Activated naive CD8-positive, alpha-beta T cell treated with anti-CD3 and anti-CD28 coated beads, Interleukin-2, amount 10 ng/mL, durations not matched to agents 7 days and 5 days (primary cell): Measurements from ENCODE around the gene CHST11. TPM values are rescaled to one million over a fixed set of nuclear protein-coding genes. Genes with fewer than 3 reads are reported as not detected.
A peak's percentile ranks its signal among the peaks of the same experiment; 100 is the strongest.

Source experiments
- ATAC-seq: fragments of 150-1000 bp; cut with Tn5 transposase; one replicate; pipeline ENCODE4 v1.10.0; 2021; ENCODE audit warnings: low read depth, moderate library complexity
- POLR2A ChIA-PET: fragments of 350-600 bp; sonication (Branson Sonifier 250); formaldehyde crosslinking; loops from one replicate; lab custom pipeline; 2021; ENCODE audit warnings: antibody characterized with exemption; lab: Charles Lee
- DNase-seq: peaks from one replicate; pipeline ENCODE4 v3.0.0; 2021
- H3K27ac Mint-ChIP-seq: one replicate; pipeline ENCODE4 v1.8.0; 2022; ENCODE audit warnings: mild to moderate bottlenecking, mixed read lengths
- H3K27me3 Mint-ChIP-seq: one replicate; pipeline ENCODE4 v1.8.0; 2022; ENCODE audit warnings: mild to moderate bottlenecking, moderate library complexity, mixed read lengths
- H3K36me3 Mint-ChIP-seq: one replicate; pipeline ENCODE4 v1.8.0; 2021; ENCODE audit warnings: mild to moderate bottlenecking, mixed read lengths
- H3K4me1 Mint-ChIP-seq: one replicate; pipeline ENCODE4 v1.8.0; 2021; ENCODE audit warnings: mixed read lengths
- H3K4me3 Mint-ChIP-seq: one replicate; pipeline ENCODE4 v1.8.0; 2022; ENCODE audit warnings: mild to moderate bottlenecking, moderate library complexity, mixed read lengths
- H3K9me3 Mint-ChIP-seq: one replicate; pipeline ENCODE4 v1.8.0; 2021; ENCODE audit warnings: mixed read lengths
- total RNA-seq, 2 experiments: library from RNA; stranded (reverse); gene quantifications; one replicate each; pipeline ENCODE4 v1.2.3, GENCODE V29; 2021

Gene CHST11
- total RNA-seq, 2 experiments from 2014 or later = 64.9 to 72.9 TPM

DNA sequence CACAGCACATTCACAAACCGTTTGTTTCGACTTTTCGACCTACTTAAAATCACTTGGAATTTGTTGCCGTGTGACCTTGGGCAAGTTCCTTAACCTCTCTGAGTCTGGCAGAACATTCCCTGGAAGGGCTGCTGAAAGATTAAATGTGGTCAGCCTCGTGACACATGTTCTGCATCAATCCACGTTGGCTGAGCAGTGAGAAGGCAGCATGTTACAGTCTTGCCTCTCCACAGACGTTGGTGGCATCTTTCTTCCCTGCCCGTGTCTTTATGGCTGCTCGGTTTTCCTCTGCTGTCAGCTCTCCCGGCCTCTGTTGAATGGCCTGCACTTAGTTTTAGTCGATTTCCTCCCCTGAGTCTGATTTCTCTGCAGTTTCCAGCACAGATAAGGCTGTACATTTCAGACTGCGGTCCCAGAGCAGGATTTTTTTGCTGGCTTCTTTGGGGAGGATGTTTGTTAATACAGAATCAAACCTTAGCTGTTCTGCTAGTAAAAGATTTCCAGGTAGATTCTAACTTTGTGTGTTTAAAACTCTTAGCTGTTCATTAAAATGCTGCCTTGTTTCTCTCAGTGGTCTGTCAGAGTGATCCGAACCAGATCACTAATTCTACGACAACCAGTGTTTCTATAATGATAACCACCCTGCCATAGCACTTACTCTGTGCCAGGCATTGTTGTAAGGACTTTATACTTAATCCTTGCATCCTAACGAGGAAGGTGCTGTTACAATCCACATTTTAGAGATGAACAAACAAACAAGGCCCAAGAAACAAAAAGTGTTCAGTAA, 217.1 kb downstream of the CHST11 start:
- Mint-ChIP-seq H3K27ac (no peak overlapping the region), H3K4me1 (peaks cover 50% of the 10 kb centered on the region), H3K36me3 (peaks cover 11% of the 10 kb centered on the region), H3K4me3 (peak overlapping the region; percentile 34), H3K9me3 (no peaks in the 10 kb centered on the region), H3K27me3 (no peaks in the 10 kb centered on the region)
- no peak for ATAC-seq
- POLR2A ChIA-PET = no interaction called here
- DNase-seq = no peak

DNA sequence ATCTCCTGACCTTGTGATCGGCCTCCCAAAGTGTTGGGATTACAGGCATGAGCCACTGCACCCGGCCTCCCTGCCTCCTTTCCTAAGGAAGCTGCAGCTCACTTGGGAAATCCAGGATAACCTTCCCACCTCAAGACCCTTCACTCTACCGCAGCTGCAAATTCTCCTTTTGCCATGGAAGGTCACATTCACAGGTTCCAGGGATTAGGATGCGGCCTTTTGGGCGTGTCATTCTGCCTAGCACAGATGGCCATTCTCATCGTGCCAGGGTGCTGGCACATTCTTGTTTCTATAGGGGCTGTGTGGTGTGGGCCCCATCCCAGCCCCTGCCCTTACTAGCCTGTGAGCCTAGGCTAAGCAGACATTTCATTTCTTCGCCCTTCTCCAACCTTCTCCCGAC, 219.9 kb downstream of the CHST11 start:
- Mint-ChIP-seq H3K4me3 (no peak overlapping the region), H3K27ac (no peak overlapping the region), H3K9me3 (no peaks in the 10 kb centered on the region), H3K36me3 (peaks cover 9% of the 10 kb centered on the region), H3K4me1 (peaks cover 44% of the 10 kb centered on the region), H3K27me3 (no peaks in the 10 kb centered on the region)
- POLR2A ChIA-PET = no interaction called here
- ATAC-seq = no peak
- DNase-seq = no peak

DNA sequence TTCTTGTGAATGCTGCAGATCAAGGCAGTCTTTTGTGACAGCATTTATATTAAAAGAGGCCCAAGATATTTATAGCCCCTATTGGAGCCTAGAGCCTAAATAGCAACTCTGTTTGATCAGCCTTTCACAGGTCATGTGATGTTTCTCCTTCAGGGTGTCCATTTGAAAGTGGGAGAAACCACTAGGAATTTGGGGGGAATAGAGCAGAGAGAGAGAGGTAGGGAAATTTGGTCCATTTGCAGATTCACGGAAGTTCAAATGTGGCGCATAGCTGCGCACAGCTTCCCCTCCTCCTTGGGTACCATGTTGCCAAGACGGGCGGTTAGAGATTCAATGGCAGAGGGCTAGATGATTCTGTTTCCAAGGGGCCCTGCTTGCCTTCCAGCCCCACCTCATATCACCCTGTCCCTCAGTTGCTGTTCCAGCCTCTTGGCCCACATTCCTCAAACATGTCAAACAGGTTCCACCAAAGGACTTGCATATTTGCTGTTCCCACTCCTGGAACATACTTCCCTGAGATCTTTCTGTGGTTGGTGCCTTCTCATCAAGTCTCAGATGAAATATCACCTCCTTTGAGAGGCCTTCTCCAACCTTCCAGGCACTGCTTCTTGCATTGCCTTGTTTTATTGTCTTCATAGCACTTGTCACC, 220.8 kb downstream of the CHST11 start:
- no peak for ATAC-seq
- Mint-ChIP-seq H3K27me3 (no peaks in the 10 kb centered on the region), H3K36me3 (peaks cover 8% of the 10 kb centered on the region), H3K27ac (peak overlapping the region; percentile 46), H3K9me3 (no peaks in the 10 kb centered on the region), H3K4me3 (no peak overlapping the region), H3K4me1 (peaks cover 45% of the 10 kb centered on the region)
- POLR2A ChIA-PET = no interaction called here
- no peak for DNase-seq

DNA sequence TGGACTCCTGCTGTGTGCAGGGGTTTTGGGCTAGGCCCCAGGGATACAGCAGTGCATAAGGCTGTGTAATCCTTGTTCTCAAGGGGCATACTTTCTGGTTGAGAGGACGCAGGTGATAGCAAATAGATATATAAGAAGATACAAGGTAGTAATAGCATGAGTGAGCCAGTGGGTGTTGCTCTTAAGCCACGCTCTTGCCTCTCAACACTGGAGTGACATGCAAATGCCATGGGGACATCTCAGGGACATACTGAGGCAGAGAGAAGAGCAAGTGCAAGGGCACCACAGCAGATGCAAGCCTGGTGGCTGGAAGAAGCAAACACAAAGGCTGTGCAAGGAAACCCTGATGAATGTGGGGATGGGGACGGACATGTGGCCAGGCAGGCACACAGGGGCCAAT, 223.3 kb downstream of the CHST11 start:
- Mint-ChIP-seq H3K27ac (peak overlapping the region; percentile 71), H3K9me3 (no peaks in the 10 kb centered on the region), H3K27me3 (no peaks in the 10 kb centered on the region), H3K4me1 (peaks cover 48% of the 10 kb centered on the region), H3K36me3 (peaks cover 8% of the 10 kb centered on the region), H3K4me3 (peak overlapping the region; percentile 35)
- peak; percentile 45 for DNase-seq
- POLR2A ChIA-PET = no interaction called here
- peak; percentile 31 for ATAC-seq

DNA sequence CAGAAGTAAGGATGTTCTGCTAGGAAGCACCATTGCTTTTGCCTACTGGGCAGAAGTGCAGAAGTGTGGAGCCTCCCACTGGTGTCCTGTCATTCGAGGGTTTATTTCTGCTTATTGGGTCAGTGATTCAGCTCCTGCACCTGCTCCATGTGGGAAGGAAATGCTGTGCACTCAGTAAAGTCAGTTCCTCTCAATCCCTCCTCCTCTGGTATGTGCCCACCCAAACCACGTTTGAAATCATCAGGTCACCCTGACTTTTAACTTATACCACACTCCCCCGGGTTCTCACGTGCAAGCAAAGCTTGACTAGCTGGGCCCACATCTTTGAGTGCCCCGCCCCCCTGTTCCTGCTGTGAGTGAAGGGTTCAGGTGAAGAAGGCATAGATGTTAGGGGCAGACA, 223.7 kb downstream of the CHST11 start:
- peaks cover 8% of the 10 kb centered on the region for H3K36me3 Mint-ChIP-seq
- peak overlapping the region; percentile 58 for H3K27ac Mint-ChIP-seq
- DNase-seq = no peak
- H3K9me3 Mint-ChIP-seq = no peaks in the 10 kb centered on the region
- no peaks in the 10 kb centered on the region for H3K27me3 Mint-ChIP-seq
- POLR2A ChIA-PET = no interaction called here
- ATAC-seq = no peak
- no peak overlapping the region for H3K4me3 Mint-ChIP-seq
- H3K4me1 Mint-ChIP-seq = peaks cover 52% of the 10 kb centered on the region

DNA sequence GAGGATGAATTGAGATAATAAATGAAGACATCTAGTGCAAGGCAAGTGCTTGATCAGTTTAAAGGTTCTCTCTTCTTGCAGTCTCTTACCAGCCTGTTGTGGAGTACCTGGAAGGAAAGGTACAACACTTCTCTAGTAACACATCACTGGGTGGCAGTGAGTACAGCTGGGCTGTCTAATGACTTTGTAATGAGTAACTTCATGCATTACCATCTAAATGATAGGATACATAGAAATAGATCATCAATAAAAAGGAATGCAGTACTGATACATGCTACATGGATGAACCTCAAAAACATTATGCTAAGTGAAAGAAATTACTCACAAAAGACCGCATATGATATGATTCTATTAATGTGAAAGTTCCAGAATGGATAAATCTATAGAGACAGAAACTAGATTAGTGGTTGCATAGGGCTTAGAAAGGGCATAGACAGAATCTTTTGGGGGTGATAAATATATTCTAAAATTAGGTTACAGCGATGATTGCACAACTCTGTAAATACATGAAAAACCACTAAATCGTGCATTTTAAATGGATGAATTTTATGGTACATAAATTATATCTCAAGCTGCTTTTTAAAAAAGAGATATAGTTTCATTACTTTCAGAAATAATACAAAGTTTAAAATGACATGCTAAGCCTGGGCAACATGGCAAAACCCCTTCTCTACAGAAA, 224.4 kb downstream of the CHST11 start:
- ATAC-seq (no peak), DNase-seq (no peak)
- Mint-ChIP-seq H3K4me1 (peaks cover 57% of the 10 kb centered on the region), H3K9me3 (no peaks in the 10 kb centered on the region), H3K27ac (peak overlapping the region; percentile 58), H3K4me3 (peak overlapping the region; percentile 23), H3K27me3 (no peaks in the 10 kb centered on the region), H3K36me3 (peaks cover 9% of the 10 kb centered on the region)
- POLR2A ChIA-PET = no interaction called here

DNA sequence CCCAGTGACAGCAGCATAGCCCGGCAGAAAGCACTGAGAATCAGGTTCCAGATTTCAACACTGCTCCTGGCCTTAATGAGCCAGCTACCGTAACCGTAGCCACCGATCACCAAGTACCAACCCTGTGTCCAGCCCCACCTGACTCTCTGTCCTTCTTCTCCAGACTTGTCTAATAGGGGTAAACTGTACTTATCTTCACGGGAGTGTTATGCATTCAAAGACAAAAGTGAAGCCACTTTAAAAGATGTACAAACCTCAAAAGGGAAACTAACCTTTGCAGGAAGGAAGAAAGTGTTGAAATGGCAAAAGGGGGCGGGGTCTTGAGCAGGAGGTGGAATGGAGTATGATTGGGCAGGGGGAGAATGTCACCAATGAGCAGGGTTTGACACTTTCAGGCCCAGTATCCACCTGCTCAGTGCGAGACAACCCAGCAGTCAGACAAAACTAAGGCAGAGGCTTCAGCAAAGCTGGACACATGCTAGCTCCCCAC, 226.1 kb downstream of the CHST11 start:
- peaks cover 71% of the 10 kb centered on the region for H3K4me1 Mint-ChIP-seq
- peak overlapping the region; percentile 73 for H3K4me3 Mint-ChIP-seq
- H3K36me3 Mint-ChIP-seq = peaks cover 15% of the 10 kb centered on the region
- DNase-seq = peak; percentile 58
- H3K27me3 Mint-ChIP-seq = no peaks in the 10 kb centered on the region
- no peaks in the 10 kb centered on the region for H3K9me3 Mint-ChIP-seq
- H3K27ac Mint-ChIP-seq = peak overlapping the region; percentile 90
- ATAC-seq = peak; percentile 90
- POLR2A ChIA-PET = interaction anchor here (0.6 to 2.1 kb wide), 4 partner anchors 12 to 224 kb away, joined by 3 to 11 read pairs (median 5); no protein-coding TSS in a partner anchor

DNA sequence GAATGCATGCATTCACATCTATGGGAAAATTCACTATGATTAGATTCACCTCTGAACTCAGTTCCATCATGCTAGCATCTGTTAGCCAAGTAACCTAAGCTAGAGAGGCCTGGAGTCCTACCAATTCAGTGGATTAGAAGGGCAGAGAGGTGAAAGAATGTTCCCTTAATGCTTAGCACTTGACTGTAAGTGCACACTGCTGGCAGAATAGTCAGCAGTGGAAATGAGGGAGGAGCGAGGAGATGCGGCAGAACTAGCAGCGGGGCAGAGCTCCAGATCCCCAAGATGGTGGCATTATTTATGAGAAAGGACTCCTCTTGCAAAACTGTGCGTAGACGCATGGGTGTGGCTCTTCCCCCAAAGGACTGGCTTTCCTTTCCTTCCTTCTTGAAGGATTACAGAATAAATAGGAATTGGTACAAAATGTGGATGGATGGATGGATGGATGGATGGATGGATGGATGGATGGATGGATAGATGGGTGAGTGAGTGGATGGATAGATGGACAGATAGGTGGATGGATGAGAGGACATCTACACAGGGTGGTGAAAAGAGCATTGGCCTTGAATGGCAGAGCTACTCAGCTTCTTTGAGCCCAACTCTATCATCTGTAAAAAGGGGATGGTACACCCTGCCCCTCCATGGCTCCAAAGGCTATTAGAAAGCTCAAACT, 227.2 kb downstream of the CHST11 start:
- Mint-ChIP-seq H3K9me3 (no peaks in the 10 kb centered on the region), H3K4me3 (no peak overlapping the region), H3K4me1 (peaks cover 76% of the 10 kb centered on the region), H3K36me3 (peaks cover 20% of the 10 kb centered on the region), H3K27me3 (no peaks in the 10 kb centered on the region), H3K27ac (peak overlapping the region; percentile 90)
- no peak for DNase-seq
- POLR2A ChIA-PET = interaction anchor here (1.0 to 2.1 kb wide), 3 partner anchors 11 to 226 kb away, joined by 4 to 11 read pairs (median 5); no protein-coding TSS in a partner anchor
- ATAC-seq = no peak

DNA sequence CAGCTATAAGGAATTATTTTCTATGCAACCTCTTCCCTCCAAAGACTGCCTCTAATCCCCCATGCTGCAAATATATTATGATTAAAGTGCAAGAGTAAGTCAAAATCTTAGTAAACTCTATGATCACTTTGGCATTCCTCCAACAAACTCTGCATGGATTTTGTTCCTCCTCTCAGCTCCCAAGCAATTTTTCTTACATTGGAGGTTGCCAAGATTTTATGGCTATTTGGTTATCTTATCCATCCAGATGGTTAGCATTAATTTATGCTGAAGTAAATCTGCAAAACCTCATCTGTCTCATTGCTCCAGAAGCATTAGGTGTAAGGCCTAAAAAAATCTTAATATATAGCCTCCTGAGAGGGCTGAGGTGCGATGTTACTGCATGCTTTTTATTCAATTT, 228.1 kb downstream of the CHST11 start:
- peaks cover 20% of the 10 kb centered on the region for H3K36me3 Mint-ChIP-seq

DNA sequence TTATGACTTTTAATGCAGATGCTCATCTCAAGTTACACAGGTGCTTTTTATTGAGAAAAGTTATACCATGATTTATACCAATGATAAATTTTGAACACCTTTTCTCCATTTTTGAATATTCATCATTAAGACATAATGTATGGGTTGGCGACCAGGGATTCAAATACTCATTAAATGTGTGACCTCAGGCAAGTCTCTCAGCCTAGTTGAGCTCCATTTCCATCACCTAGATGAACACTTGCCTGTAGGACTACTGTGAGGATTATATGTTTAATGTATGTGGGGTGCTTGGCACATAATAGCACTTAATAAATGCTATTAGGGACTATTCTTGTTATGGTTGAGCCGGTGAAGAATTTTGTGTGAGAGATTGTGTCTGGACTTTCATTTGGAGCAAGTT, 228.6 kb downstream of the CHST11 start:
- ATAC-seq = no peak
- Mint-ChIP-seq H3K27me3 (no peaks in the 10 kb centered on the region), H3K4me3 (no peak overlapping the region), H3K4me1 (peaks cover 75% of the 10 kb centered on the region), H3K27ac (no peak overlapping the region), H3K9me3 (no peaks in the 10 kb centered on the region), H3K36me3 (peaks cover 23% of the 10 kb centered on the region)
- no peak for DNase-seq
- POLR2A ChIA-PET = interaction anchor here (1.4 kb wide), 1 partner anchor 10 kb away, joined by 4 read pairs; no protein-coding TSS in a partner anchor

More for the DNA sequence above, 228.1 kb downstream of the CHST11 start:
- Mint-ChIP-seq H3K27me3 (no peaks in the 10 kb centered on the region), H3K27ac (no peak overlapping the region), H3K9me3 (no peaks in the 10 kb centered on the region), H3K4me1 (peaks cover 76% of the 10 kb centered on the region), H3K4me3 (no peak overlapping the region)
- POLR2A ChIA-PET = interaction anchor here (1.0 to 1.4 kb wide), 2 partner anchors 11 to 227 kb away, joined by 4 to 5 read pairs; no protein-coding TSS in a partner anchor
- ATAC-seq (no peak), DNase-seq (no peak)

DNA sequence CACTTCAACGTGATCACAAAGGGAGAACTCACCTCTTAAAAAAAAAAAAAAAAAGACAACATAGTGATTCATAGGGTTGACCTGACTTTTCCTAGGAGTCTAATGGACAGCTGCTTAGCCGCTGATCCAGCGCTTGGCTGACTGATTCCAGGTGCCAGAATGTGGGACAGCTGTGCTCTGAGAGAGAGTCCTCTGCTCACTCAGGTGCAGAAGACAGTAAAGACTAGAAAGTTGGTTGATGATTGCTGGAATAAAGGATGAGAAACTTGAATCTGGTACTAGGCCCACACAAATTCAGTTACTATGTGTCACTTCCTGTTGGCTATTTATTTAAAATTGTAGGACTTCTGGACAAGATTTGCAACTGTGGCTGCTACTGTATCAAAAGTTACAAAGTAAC, 229.4 kb downstream of the CHST11 start:
- POLR2A ChIA-PET = interaction anchor here (0.6 to 0.7 kb wide), 2 partner anchors 34 to 671 kb away, joined by 3 read pairs; no protein-coding TSS in a partner anchor
- Mint-ChIP-seq H3K27me3 (no peaks in the 10 kb centered on the region), H3K9me3 (no peaks in the 10 kb centered on the region), H3K4me3 (peak overlapping the region; percentile 38), H3K4me1 (peaks cover 70% of the 10 kb centered on the region), H3K36me3 (peaks cover 26% of the 10 kb centered on the region), H3K27ac (peak overlapping the region; percentile 97)
- no peak for ATAC-seq
- no peak for DNase-seq

DNA sequence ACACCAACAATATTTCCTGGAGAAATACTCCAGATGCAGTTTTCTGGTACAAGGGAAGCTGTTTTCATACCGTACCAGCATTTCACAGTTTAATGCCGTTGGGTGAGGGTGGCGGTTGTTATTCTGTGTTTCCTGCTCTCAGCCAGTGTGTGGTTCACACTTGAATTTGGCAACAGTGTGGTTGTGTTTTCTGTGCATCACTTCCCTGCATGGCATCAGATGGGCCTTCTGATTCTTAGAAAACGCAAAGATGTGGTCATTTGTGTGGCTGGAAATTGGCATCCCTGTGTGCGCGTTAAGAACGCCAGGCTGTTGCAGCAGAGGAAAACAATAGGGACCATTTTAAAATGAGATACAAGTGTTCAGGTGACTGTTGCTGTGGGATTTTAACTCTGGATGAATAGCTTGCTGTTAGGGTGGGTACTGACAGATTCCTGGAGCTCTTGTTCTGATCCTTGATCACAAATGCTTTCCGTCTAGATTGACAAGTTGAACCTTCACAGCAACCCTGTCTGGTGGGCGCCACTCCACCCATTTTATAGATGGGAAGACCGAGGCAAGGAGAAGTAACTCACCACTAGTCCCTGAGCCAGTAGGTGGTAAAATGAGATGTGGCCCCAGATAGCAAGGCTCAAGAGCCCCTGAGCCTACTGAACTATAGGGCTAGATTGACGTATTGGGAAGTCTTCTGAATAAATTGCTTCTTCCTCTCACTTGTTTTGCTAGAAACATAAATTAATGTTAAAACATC, 231.2 kb downstream of the CHST11 start:
- DNase-seq (peak; percentile 58), ATAC-seq (peak; percentile 69)
- Mint-ChIP-seq H3K4me3 (peak overlapping the region; percentile 77), H3K36me3 (peaks cover 34% of the 10 kb centered on the region), H3K27me3 (no peaks in the 10 kb centered on the region), H3K27ac (peak overlapping the region; percentile 97), H3K4me1 (peaks cover 65% of the 10 kb centered on the region), H3K9me3 (peaks cover 2% of the 10 kb centered on the region)
- POLR2A ChIA-PET = interaction anchor here (0.6 to 1.5 kb wide), 9 partner anchors 9 to 787 kb away, joined by 3 to 8 read pairs (median 3); partner anchors contain the start of gene CHST11
